Esophagus squamous epithelium (tissue), 4 donors: ENCODE results near the gene ST6GALNAC1.
A peak's percentile ranks its signal among the peaks of the same experiment; 100 is the strongest.

ENCODE experiments used
- CTCF ChIP-seq, 6 experiments: fragments of 450-650 bp in 4 of 6; fragments of 200-600 bp in 2 of 6; sonication (generic) in 2 of 6; IDR thresholded peaks; one replicate each; pipeline ENCODE4 v1.5.1; 2016 to 2019; ENCODE audit warnings: antibody characterized with exemption in 6 of 6, mild to moderate bottlenecking in 4 of 6, moderate library complexity in 4 of 6
- POLR2A ChIP-seq, 4 donors: fragments of 450-650 bp; IDR thresholded peaks; one replicate each; pipeline ENCODE4 v1.6.1; 2017; ENCODE audit warnings: antibody characterized with exemption in 4 of 4, mild to moderate bottlenecking in 4 of 4, moderate library complexity in 3 of 4

- TF ChIP-seq CTCF (IDR thresholded peaks at IDR 0.05) = no peak
- peak in 1 of 4 donors; percentile 43 for TF ChIP-seq POLR2A (IDR thresholded peaks at IDR 0.05)
These were observed 62.0 kb downstream of the ST6GALNAC1 start for GRCh38 chr17:76581515-76581914.
